Right lobe of liver (tissue), 4 donors: Measurements from ENCODE around the gene COL4A3.

ENCODE experiments used
- POLR2A ChIP-seq: fragments of 450-650 bp; IDR thresholded peaks from one replicate; pipeline ENCODE4 v1.6.1; 2017; ENCODE audit warnings: antibody characterized with exemption, mild to moderate bottlenecking
- TF ChIP-seq, protein P1 (sequence below), 4 donors: fragments of 200-600 bp in 3 of 4; fragments of 450-650 bp in 1 of 4; IDR thresholded peaks; one replicate each; pipeline versions ENCODE4 v1.5.1 to v1.8.0; 2016 to 2022; ENCODE audit warnings: antibody characterized with exemption in 4 of 4, mild to moderate bottlenecking in 2 of 4
- donor health status: DM: no; HTN: no; CAD: no.
- donor health status: DM: no; HTN: no; CAD: no.
- donor health status: DM: no; HTN: yes; CAD: no.

DNA sequence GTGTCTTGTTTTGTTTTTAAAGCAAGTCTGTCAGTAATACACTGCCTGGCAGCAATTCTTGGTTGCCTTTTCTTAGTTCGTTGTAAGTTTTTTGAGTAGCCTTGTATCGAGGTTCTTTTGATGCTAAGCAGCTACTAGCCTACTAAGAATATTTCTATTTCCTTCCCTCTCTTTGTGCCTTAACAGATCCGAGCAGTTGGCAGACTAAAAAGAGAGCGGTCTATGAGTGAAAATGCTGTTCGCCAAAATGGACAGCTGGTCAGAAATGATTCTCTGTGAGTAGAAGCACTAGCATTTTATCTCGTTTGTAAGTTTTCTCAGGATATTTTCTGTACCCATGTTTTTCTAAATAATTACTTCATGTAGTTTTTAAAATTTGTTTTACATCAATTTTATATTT lies 175.7 kb downstream of the COL4A3 start:
- TF ChIP-seq, protein P1, sequence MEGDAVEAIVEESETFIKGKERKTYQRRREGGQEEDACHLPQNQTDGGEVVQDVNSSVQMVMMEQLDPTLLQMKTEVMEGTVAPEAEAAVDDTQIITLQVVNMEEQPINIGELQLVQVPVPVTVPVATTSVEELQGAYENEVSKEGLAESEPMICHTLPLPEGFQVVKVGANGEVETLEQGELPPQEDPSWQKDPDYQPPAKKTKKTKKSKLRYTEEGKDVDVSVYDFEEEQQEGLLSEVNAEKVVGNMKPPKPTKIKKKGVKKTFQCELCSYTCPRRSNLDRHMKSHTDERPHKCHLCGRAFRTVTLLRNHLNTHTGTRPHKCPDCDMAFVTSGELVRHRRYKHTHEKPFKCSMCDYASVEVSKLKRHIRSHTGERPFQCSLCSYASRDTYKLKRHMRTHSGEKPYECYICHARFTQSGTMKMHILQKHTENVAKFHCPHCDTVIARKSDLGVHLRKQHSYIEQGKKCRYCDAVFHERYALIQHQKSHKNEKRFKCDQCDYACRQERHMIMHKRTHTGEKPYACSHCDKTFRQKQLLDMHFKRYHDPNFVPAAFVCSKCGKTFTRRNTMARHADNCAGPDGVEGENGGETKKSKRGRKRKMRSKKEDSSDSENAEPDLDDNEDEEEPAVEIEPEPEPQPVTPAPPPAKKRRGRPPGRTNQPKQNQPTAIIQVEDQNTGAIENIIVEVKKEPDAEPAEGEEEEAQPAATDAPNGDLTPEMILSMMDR (IDR thresholded peaks at IDR 0.05): no peak
- no peak for TF ChIP-seq POLR2A
